ENCODE results near the gene PGGHG. TPM values are rescaled to one million over a fixed set of nuclear protein-coding genes. Genes with fewer than 3 reads are reported as not detected.

The PGGHG gene
- total RNA-seq, 1 donor from 2014 or later, result 46.7 TPM

GRCh38 chr11:253886-254270 lies 35.0 kb upstream of the PGGHG start:
- peaks cover 0 to 42% of the 10 kb centered on the region in 2 donors for H3K36me3 ChIP-seq
- H3K27me3 ChIP-seq, result no peaks in the 10 kb centered on the region
- TF ChIP-seq POLR2AphosphoS5 (IDR thresholded peaks at IDR 0.05; ENCODE audit: insufficient read depth in 1 of 2, low read depth in 1 of 2) (no peak), POLR2A (IDR thresholded peaks at IDR 0.05) (no peak)
- TF ChIP-seq, protein P1, sequence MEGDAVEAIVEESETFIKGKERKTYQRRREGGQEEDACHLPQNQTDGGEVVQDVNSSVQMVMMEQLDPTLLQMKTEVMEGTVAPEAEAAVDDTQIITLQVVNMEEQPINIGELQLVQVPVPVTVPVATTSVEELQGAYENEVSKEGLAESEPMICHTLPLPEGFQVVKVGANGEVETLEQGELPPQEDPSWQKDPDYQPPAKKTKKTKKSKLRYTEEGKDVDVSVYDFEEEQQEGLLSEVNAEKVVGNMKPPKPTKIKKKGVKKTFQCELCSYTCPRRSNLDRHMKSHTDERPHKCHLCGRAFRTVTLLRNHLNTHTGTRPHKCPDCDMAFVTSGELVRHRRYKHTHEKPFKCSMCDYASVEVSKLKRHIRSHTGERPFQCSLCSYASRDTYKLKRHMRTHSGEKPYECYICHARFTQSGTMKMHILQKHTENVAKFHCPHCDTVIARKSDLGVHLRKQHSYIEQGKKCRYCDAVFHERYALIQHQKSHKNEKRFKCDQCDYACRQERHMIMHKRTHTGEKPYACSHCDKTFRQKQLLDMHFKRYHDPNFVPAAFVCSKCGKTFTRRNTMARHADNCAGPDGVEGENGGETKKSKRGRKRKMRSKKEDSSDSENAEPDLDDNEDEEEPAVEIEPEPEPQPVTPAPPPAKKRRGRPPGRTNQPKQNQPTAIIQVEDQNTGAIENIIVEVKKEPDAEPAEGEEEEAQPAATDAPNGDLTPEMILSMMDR (IDR thresholded peaks at IDR 0.05), result no peak
- DNase-seq (ENCODE audit: extremely low spot score in 2 of 2), result peak in 1 of 2 donors; percentile 61
- H3K4me1 ChIP-seq, result no peaks in the 10 kb centered on the region
- no peak overlapping the region for H3K4me3 ChIP-seq
- no peaks in the 10 kb centered on the region for H3K9me3 ChIP-seq
- H3K27ac ChIP-seq, result no peak overlapping the region
- intact Hi-C loops (cut with DNase I), result loop anchor here (10.0 kb wide), 1 partner anchor 191 kb away; the partner anchor contains the start of gene ANO9

DNA sequence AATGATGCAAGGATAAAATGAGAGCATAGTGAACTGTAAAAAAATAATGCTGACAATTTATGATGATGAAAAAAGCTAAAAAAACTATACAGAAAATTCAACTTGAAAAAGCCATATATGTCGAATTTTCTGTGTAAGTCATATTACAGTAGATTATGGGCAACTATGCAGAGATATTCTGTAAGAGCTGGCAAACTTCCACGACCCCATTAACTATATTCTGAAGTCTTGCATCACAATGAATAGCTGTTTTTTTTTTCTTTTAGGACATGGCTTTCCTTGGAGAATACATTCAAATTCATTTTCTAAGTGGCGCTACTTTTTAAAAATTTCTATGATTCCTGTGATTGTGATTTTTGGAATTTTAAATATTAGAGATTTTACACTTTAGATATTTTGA lies 33.8 kb upstream of the PGGHG start:
- no peak for TF ChIP-seq POLR2AphosphoS5 (IDR thresholded peaks at IDR 0.05; ENCODE audit: insufficient read depth in 1 of 2, low read depth in 1 of 2)
- TF ChIP-seq, protein P1 (IDR thresholded peaks at IDR 0.05), result no peak
- no peak for TF ChIP-seq POLR2A (IDR thresholded peaks at IDR 0.05)
- H3K4me3 ChIP-seq, result no peak overlapping the region
- H3K4me1 ChIP-seq, result no peaks in the 10 kb centered on the region
- H3K27ac ChIP-seq, result no peak overlapping the region
- H3K36me3 ChIP-seq, result peaks cover 0 to 31% of the 10 kb centered on the region in 2 donors
- no peak for DNase-seq (ENCODE audit: extremely low spot score in 2 of 2)
- H3K9me3 ChIP-seq, result no peaks in the 10 kb centered on the region
- intact Hi-C loops (cut with DNase I), result loop anchor here (10.0 kb wide), 1 partner anchor 190 kb away; the partner anchor contains the start of gene ANO9
- no peaks in the 10 kb centered on the region for H3K27me3 ChIP-seq

DNA sequence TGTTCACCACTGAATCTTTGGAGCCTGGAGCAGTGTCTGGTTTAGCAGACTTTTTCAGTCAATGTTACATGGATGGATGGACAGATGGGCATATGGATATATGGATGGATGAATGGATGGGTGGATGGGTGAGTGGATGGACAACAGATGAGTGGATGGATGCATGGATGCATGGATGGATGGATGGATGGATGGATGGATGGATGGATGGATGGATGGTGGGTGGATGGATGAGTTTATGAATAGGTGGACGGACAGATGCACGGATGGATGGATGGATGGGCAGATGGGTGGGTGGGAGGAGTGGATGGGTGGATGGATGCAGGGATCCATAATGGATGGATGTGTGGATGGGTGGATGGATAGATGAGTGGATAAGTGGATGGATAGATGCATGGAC lies 33.1 kb upstream of the PGGHG start:
- intact Hi-C loops (cut with DNase I), result loop anchor here (10.0 kb wide), 1 partner anchor 189 kb away; the partner anchor contains the start of gene ANO9
- Histone ChIP-seq H3K4me1 (no peaks in the 10 kb centered on the region), H3K27ac (no peak overlapping the region), H3K27me3 (no peaks in the 10 kb centered on the region), H3K36me3 (peaks cover 0 to 25% of the 10 kb centered on the region in 2 donors), H3K4me3 (no peak overlapping the region), H3K9me3 (no peaks in the 10 kb centered on the region)
- no peak for DNase-seq (ENCODE audit: extremely low spot score in 2 of 2)
- TF ChIP-seq, protein P1 (IDR thresholded peaks at IDR 0.05), result no peak
- TF ChIP-seq POLR2AphosphoS5 (IDR thresholded peaks at IDR 0.05; ENCODE audit: insufficient read depth in 1 of 2, low read depth in 1 of 2) (no peak), POLR2A (IDR thresholded peaks at IDR 0.05) (no peak)

DNA sequence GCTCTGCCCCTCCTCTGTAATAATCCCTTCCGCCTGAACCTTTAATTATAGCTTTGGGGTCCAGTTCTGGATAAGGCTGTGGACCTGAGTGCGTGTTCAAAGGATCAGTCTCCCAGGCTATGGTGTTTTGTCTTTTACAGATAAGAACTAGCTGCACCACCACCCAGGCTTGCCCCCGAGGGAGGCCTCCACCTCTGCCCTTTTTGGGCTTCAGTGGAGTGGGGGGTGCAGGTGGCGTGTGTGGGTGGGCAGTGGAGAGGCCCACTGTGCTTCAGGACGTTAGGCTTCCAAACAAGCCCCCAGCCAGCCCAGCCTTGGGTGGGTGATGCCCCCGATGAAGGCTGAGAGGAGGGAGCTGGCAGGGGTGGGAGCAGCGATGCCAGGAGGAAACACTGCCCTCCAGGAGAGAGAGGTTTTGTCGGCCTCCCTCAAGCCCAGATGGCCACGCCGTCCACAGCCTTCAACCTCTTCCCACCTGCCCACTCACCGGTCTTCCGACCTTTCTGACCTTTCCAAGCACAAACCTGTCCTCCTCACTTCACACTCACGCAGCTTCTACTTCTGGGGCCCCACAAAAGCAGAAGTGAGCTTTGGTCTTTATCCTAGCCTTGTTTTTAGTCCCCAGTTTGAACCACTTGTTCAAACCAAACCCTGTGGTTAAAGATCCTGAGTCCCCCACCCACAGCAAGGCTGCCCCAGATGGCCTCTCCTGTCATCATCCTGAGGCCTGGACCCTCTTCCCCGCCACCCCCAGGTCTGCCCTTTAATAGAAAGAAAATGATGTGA lies 31.8 kb upstream of the PGGHG start:
- intact Hi-C loops (cut with DNase I), result loop anchor here (10.0 kb wide), 1 partner anchor 188 kb away; the partner anchor contains the start of gene ANO9
- peak in 1 of 2 donors; percentile 64 for DNase-seq (ENCODE audit: extremely low spot score in 2 of 2)

More for the DNA sequence above, 31.8 kb upstream of the PGGHG start:
- Histone ChIP-seq H3K4me3 (no peak overlapping the region), H3K9me3 (no peaks in the 10 kb centered on the region), H3K4me1 (no peaks in the 10 kb centered on the region), H3K27ac (no peak overlapping the region), H3K27me3 (no peaks in the 10 kb centered on the region), H3K36me3 (peaks cover 0 to 12% of the 10 kb centered on the region in 2 donors)
- no peak for TF ChIP-seq POLR2AphosphoS5 (IDR thresholded peaks at IDR 0.05; ENCODE audit: insufficient read depth in 1 of 2, low read depth in 1 of 2)
- TF ChIP-seq, protein P1 (IDR thresholded peaks at IDR 0.05), result no peak
- no peak for TF ChIP-seq POLR2A (IDR thresholded peaks at IDR 0.05)
